A549 (cell line): Measurements from ENCODE around the gene RAB3C.

Experiments used
- JUNB ChIP-seq: fragments of >200 bp; sonication (Bioruptor Twin); formaldehyde crosslinking; IDR thresholded peaks from 2 replicates; pipeline ENCODE4 v1.6.1; 2016
- KDM5A ChIP-seq: fragments of 200-600 bp; sonication (generic); IDR thresholded peaks from 2 replicates; pipeline ENCODE4 v1.6.1; 2016; ENCODE audit warnings: antibody characterized with exemption, mild to moderate bottlenecking
- NPAS2 ChIP-seq: fragments of 250-450 bp; sonication (Bioruptor Pico); IDR thresholded peaks from 2 replicates; pipeline ENCODE4 v1.8.0; 2022; ENCODE audit warnings: mild to moderate bottlenecking, moderate library complexity, borderline replicate concordance
- SMC3 ChIP-seq: fragments of >200 bp; sonication (Bioruptor Twin); formaldehyde crosslinking; IDR thresholded peaks from 3 replicates; pipeline ENCODE4 v1.6.1; 2018; ENCODE audit warnings: inconsistent platforms
- TFCP2L1 ChIP-seq: fragments of 250-450 bp; sonication (Bioruptor Pico); IDR thresholded peaks from 2 replicates; pipeline ENCODE4 v1.5.0; 2021; ENCODE audit warnings: mild to moderate bottlenecking
- TF ChIP-seq, protein P1 (sequence below): IDR thresholded peaks from 2 replicates; pipeline ENCODE4 v1.6.1; 2012
- TF ChIP-seq, protein P2 (sequence below): fragments of 200-600 bp; sonication (generic); IDR thresholded peaks from 2 replicates; pipeline ENCODE4 v1.6.1; 2016; ENCODE audit warnings: antibody characterized with exemption, mild to moderate bottlenecking, moderate library complexity
- TF ChIP-seq, protein P3 (sequence below): fragments of >200 bp; sonication (Bioruptor Twin); formaldehyde crosslinking; IDR thresholded peaks from 3 replicates; pipeline ENCODE4 v1.5.1; 2016

DNA sequence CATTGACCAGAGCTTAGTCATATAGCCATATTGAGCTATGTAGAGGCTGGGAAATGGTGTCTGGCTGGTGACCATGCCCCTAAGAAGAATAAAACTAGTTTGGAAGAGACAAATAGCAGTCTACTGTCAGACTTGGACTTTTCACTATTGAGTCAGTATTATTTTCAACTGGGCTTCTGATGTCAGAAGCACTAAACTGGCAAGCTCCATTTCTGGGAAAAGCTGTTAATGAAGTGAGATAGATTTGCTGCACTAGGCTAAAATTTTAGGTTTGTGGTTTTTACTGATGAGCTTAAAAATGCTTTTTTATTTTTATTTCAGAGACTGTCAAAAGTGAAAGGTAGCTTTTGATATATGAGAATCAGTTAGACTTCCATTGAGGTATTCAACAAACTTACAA, 220.2 kb downstream of the RAB3C start:
- TF ChIP-seq, protein P1, sequence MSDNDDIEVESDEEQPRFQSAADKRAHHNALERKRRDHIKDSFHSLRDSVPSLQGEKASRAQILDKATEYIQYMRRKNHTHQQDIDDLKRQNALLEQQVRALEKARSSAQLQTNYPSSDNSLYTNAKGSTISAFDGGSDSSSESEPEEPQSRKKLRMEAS = no peak
- TF ChIP-seq TFCP2L1 (CRISPR knock-in tag) = no peak
- TF ChIP-seq NPAS2 (CRISPR knock-in tag) = no peak
- TF ChIP-seq, protein P2, sequence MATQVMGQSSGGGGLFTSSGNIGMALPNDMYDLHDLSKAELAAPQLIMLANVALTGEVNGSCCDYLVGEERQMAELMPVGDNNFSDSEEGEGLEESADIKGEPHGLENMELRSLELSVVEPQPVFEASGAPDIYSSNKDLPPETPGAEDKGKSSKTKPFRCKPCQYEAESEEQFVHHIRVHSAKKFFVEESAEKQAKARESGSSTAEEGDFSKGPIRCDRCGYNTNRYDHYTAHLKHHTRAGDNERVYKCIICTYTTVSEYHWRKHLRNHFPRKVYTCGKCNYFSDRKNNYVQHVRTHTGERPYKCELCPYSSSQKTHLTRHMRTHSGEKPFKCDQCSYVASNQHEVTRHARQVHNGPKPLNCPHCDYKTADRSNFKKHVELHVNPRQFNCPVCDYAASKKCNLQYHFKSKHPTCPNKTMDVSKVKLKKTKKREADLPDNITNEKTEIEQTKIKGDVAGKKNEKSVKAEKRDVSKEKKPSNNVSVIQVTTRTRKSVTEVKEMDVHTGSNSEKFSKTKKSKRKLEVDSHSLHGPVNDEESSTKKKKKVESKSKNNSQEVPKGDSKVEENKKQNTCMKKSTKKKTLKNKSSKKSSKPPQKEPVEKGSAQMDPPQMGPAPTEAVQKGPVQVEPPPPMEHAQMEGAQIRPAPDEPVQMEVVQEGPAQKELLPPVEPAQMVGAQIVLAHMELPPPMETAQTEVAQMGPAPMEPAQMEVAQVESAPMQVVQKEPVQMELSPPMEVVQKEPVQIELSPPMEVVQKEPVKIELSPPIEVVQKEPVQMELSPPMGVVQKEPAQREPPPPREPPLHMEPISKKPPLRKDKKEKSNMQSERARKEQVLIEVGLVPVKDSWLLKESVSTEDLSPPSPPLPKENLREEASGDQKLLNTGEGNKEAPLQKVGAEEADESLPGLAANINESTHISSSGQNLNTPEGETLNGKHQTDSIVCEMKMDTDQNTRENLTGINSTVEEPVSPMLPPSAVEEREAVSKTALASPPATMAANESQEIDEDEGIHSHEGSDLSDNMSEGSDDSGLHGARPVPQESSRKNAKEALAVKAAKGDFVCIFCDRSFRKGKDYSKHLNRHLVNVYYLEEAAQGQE = no peak
- TF ChIP-seq, protein P3, sequence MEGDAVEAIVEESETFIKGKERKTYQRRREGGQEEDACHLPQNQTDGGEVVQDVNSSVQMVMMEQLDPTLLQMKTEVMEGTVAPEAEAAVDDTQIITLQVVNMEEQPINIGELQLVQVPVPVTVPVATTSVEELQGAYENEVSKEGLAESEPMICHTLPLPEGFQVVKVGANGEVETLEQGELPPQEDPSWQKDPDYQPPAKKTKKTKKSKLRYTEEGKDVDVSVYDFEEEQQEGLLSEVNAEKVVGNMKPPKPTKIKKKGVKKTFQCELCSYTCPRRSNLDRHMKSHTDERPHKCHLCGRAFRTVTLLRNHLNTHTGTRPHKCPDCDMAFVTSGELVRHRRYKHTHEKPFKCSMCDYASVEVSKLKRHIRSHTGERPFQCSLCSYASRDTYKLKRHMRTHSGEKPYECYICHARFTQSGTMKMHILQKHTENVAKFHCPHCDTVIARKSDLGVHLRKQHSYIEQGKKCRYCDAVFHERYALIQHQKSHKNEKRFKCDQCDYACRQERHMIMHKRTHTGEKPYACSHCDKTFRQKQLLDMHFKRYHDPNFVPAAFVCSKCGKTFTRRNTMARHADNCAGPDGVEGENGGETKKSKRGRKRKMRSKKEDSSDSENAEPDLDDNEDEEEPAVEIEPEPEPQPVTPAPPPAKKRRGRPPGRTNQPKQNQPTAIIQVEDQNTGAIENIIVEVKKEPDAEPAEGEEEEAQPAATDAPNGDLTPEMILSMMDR = no peak
- no peak for TF ChIP-seq KDM5A
- no peak for TF ChIP-seq SMC3
- no peak for TF ChIP-seq JUNB
